Measurements from ENCODE around the gene RAB8A. TPM values are rescaled to one million over a fixed set of nuclear protein-coding genes. Genes with fewer than 3 reads are reported as not detected.
"Not testable (repeated sequence)": the region's sequence is repeated elsewhere in the genome, so short reads cannot be mapped to it uniquely, and the experiment has no call there.

The RAB8A gene
- total RNA-seq, 4 donors from 2014 or later: 22.3 to 102 (median 67.9) TPM

DNA sequence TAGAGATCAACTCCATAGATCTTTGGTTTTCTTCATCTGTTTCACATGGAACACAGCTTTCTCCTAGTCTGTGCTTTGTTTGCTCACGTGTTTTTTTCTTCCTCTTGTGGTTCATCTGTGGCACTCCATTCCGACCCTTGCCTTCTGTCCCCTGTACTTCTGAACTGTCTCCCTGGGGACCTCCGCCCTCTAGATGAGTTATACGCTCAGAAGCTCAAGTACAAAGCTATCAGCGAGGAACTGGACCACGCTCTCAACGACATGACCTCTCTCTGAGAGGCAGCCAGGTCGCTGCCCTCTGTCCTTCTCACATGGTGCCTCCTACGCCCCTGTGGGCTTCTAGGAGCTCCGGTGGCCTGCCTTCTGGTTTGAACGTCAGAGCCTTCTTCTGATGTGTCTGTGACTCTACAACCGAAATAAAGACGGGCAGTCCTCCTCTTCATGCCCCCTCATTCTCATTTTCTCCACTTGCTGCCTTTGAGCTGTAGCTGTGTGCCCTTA is 16.6 kb upstream of the RAB8A start:
- no peak overlapping the region for H3K4me3 ChIP-seq
- WGBS, 2 donors (ENCODE audit: low coverage in 1 of 2): 61 to 79% methylated on average over 3 to 13 of the region's 13 CpGs
- no peak for DNase-seq
- H3K27me3 ChIP-seq: no peaks in the 10 kb centered on the region
- no peaks in the 10 kb centered on the region for H3K9me3 ChIP-seq
- in situ Hi-C loops (cut with MboI; ENCODE audit: low pct_ligation_motif_present in 1 of 4, low pct_unique_long_range_greater_than_20kb in 1 of 4, low sequenced_read_pairs in 3 of 4) (no loop called here), intact Hi-C loops (cut with DNase I; ENCODE audit: low total_unique reads) (no loop called here)
- TF ChIP-seq, protein P1, sequence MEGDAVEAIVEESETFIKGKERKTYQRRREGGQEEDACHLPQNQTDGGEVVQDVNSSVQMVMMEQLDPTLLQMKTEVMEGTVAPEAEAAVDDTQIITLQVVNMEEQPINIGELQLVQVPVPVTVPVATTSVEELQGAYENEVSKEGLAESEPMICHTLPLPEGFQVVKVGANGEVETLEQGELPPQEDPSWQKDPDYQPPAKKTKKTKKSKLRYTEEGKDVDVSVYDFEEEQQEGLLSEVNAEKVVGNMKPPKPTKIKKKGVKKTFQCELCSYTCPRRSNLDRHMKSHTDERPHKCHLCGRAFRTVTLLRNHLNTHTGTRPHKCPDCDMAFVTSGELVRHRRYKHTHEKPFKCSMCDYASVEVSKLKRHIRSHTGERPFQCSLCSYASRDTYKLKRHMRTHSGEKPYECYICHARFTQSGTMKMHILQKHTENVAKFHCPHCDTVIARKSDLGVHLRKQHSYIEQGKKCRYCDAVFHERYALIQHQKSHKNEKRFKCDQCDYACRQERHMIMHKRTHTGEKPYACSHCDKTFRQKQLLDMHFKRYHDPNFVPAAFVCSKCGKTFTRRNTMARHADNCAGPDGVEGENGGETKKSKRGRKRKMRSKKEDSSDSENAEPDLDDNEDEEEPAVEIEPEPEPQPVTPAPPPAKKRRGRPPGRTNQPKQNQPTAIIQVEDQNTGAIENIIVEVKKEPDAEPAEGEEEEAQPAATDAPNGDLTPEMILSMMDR (IDR thresholded peaks at IDR 0.05): no peak
- TF ChIP-seq POLR2AphosphoS5 (IDR thresholded peaks at IDR 0.05): peak in 1 of 3 donors; percentile 7
- peaks cover 0 to 83% (median 35%) of the 10 kb centered on the region in 4 donors for H3K36me3 ChIP-seq
- H3K27ac ChIP-seq: peak overlapping the region; percentile 71 to 79 (median 73)
- peaks cover 4 to 53% (median 23%) of the 10 kb centered on the region in 4 donors for H3K4me1 ChIP-seq

DNA sequence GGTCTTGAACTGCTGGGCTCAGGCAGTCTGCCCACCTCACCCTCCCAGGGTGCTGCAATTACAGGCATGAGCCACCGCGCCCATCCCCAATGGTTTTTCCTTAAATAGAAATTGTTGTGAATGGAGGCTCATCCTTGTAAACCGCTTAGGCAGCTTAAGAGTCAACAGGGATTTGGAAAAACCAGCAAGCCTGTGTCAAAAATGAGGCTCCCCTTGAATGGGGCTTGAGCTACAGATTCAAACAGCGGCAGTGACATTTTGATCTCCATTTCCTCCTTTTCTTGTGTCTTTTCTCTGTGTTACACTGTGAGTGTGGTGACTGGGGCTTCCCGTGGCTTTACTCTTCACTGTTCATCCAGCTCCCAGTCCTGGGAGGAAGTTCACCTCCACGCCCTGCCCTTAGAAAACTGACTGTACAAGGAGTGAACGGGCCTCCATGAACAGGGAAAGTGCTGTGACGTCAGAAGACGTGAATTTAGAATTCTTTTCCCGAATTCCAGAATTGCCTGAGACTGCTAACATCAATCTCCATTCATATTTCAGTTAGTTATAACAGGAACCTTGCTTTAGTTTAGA is 15.3 kb upstream of the RAB8A start:
- DNase-seq: no peak
- H3K9me3 ChIP-seq: no peaks in the 10 kb centered on the region
- in situ Hi-C loops (cut with MboI; ENCODE audit: low pct_ligation_motif_present in 1 of 4, low pct_unique_long_range_greater_than_20kb in 1 of 4, low sequenced_read_pairs in 3 of 4): no loop called here
- peaks cover 0 to 83% (median 31%) of the 10 kb centered on the region in 4 donors for H3K36me3 ChIP-seq
- H3K4me1 ChIP-seq: peaks cover 4 to 53% (median 23%) of the 10 kb centered on the region in 4 donors
- peak overlapping the region; percentile 71 to 79 (median 73) for H3K27ac ChIP-seq
- H3K4me3 ChIP-seq: no peak overlapping the region
- WGBS, 2 donors (ENCODE audit: low coverage in 1 of 2): 71 to 95% methylated on average over 4 to 10 of the region's 10 CpGs
- TF ChIP-seq POLR2AphosphoS5 (IDR thresholded peaks at IDR 0.05) (peak; percentile 7 to 25 (median 8)), EP300 (IDR thresholded peaks at IDR 0.05; ENCODE audit: low read depth) (no peak)
- TF ChIP-seq, protein P1 (IDR thresholded peaks at IDR 0.05): no peak
- intact Hi-C loops (cut with DNase I; ENCODE audit: low total_unique reads): no loop called here
- H3K27me3 ChIP-seq: no peaks in the 10 kb centered on the region

DNA sequence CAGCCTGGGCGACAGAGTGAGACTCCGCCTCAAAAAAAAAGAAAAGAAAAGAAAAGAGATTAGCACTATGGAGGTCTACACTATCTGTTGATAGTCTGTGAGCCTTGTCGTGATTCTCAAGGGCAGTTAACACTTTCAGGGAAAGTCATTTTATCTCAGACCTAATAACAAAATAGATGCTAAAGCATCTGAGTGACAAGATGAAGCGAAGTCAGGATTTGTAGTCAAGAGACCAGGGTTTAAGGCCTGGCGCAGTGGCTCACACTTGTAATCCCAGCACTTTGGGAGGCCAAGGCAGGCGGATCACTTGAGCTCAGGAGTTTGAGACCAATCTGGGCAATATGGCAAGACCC is 13.3 kb upstream of the RAB8A start:
- DNase-seq: no peak
- in situ Hi-C loops (cut with MboI; ENCODE audit: low pct_ligation_motif_present in 1 of 4, low pct_unique_long_range_greater_than_20kb in 1 of 4, low sequenced_read_pairs in 3 of 4): no loop called here
- Histone ChIP-seq H3K4me3 (no peak overlapping the region), H3K36me3 (peaks cover 0 to 83% (median 31%) of the 10 kb centered on the region in 4 donors), H3K27ac (peak overlapping the region; percentile 71 to 79 (median 73)), H3K9me3 (no peaks in the 10 kb centered on the region), H3K27me3 (no peaks in the 10 kb centered on the region), H3K4me1 (peaks cover 0 to 46% (median 20%) of the 10 kb centered on the region in 4 donors)
- TF ChIP-seq, protein P1 (IDR thresholded peaks at IDR 0.05): no peak
- no peak for TF ChIP-seq POLR2AphosphoS5 (IDR thresholded peaks at IDR 0.05)
- intact Hi-C loops (cut with DNase I; ENCODE audit: low total_unique reads): no loop called here
- WGBS, 2 donors (ENCODE audit: low coverage in 1 of 2): 73 to 81% methylated on average over 5 to 6 of the region's 6 CpGs

DNA sequence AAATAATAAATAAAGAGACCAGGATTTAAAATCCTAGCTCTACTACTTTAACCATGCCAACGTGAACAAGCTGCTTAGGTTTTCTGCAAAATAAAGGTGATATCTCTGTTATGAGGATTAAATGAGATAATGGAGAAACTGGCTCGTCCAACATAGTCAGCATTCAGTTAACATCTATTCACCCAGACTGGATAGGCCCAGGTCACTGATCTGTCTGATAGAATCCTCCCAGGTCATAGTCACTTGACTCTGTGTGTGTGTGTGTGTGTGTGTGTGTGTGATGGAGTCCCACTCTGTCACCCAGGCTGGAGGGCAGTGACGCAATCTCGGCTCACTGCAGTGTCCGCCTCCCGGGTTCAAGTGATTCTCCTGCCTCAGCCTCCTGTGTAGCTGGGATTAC is 12.9 kb upstream of the RAB8A start:
- in situ Hi-C loops (cut with MboI; ENCODE audit: low pct_ligation_motif_present in 1 of 4, low pct_unique_long_range_greater_than_20kb in 1 of 4, low sequenced_read_pairs in 3 of 4): no loop called here
- H3K36me3 ChIP-seq: peaks cover 0 to 83% (median 30%) of the 10 kb centered on the region in 4 donors

DNA sequence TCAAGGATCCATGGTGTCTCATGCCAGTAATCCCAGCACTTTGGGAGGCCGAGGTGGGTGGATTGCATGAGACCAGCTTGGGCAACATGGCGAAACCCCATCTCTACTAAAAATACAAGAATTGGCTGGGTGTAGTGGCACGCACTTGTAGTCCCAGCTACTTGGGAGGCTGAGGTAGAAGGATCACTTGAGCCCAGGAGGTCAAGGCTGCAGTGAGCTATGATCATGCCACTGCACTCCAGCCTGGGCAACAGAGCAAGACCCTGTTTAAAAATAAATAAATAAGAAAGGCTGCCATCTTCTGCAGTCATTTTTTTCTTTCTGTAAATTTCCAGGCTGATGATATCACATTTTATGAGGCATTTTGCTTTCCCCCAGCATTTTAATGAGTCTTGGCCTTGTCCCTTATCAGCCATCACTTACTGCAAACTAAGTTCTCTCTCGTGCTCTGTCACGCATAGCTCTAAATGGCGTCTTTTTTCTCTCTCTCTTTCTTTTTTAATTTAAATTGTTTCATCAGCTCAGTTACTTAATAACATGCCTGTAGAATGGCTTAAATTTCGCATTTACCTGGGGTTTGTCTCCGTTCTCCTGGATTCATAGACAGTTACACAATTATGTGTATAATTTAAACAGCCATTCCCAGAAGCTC is 12.2 kb upstream of the RAB8A start:
- H3K27me3 ChIP-seq; DNase-seq; H3K4me3 ChIP-seq; H3K9me3 ChIP-seq; in situ Hi-C loops (cut with MboI; ENCODE audit: low pct_ligation_motif_present in 1 of 4, low pct_unique_long_range_greater_than_20kb in 1 of 4, low sequenced_read_pairs in 3 of 4); intact Hi-C loops (cut with DNase I; ENCODE audit: low total_unique reads): not testable (repeated sequence)
- peak overlapping the region in 2 of 4 donors; percentile 4 to 71 for H3K27ac ChIP-seq
- H3K36me3 ChIP-seq: peaks cover 0 to 76% (median 27%) of the 10 kb centered on the region in 4 donors
- H3K4me1 ChIP-seq: peaks cover 0 to 38% (median 14%) of the 10 kb centered on the region in 4 donors
- WGBS, 2 donors (ENCODE audit: low coverage in 1 of 2): 93 to 94% methylated on average over 5 to 8 of the region's 8 CpGs

More for the DNA sequence above, 12.9 kb upstream of the RAB8A start:
- Histone ChIP-seq H3K27ac (peak overlapping the region in 3 of 4 donors; percentile 71 to 79 (median 74)), H3K4me1 (peaks cover 0 to 44% (median 18%) of the 10 kb centered on the region in 4 donors), H3K27me3 (no peaks in the 10 kb centered on the region), H3K9me3 (no peaks in the 10 kb centered on the region), H3K4me3 (no peak overlapping the region)
- WGBS, 2 donors (ENCODE audit: low coverage in 1 of 2): 90 to 96% methylated on average over 2 to 6 of the region's 6 CpGs
- intact Hi-C loops (cut with DNase I; ENCODE audit: low total_unique reads): no loop called here
- TF ChIP-seq POLR2A (IDR thresholded peaks at IDR 0.05): no peak
- no peak for TF ChIP-seq EP300 (IDR thresholded peaks at IDR 0.05; ENCODE audit: low read depth)
- TF ChIP-seq POLR2AphosphoS5 (IDR thresholded peaks at IDR 0.05): no peak
- TF ChIP-seq, protein P1 (IDR thresholded peaks at IDR 0.05): no peak
- no peak for DNase-seq
